ENCODE measurements around the gene ACIN1.

DNA sequence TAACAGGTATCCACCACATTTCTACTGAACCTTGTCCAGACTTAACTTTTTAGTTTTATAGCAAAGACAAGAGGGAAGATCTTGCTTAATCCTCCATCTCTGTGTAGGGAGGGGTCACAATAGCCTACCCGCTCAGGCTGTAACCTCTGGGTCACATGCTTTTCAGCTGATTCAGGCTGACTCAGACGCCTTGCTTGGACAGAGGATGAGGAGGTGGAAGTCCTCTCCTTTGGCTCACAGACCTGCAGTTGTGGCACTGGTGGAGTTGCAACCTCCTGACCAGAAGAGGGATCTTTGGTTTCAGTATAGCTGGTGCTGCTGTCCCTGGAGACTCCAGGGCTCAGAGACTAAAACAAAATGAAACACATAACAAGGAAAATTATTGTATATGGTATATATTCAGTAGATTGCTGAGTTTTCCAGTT, 16.2 kb downstream of the ACIN1 start:
- TF ChIP-seq CTCF (IDR thresholded peaks at IDR 0.05; ENCODE audit: insufficient read depth, low read length, poor library complexity, severe bottlenecking) (no peak), EZH2phosphoT487 (conservative IDR thresholded peaks at IDR 0.05; ENCODE audit: low read length) (no peak)
